Measurements from ENCODE around the gene TCF3. TPM values are rescaled to one million over a fixed set of nuclear protein-coding genes. Genes with fewer than 3 reads are reported as not detected.
"Not testable (repeated sequence)": the region's sequence is repeated elsewhere in the genome, so short reads cannot be mapped to it uniquely, and the experiment has no call there.

Gene TCF3
- total RNA-seq, 8 experiments from 2014 or later, result 25.2 to 106 (median 44.9) TPM

GRCh38 chr19:1668486-1669270, 16.3 kb upstream of the TCF3 start:
- no peak overlapping the region for H3K27ac ChIP-seq
- H3K4me3 ChIP-seq, result no peak overlapping the region
- ATAC-seq (replicated peaks in 6 of 8), result peak; percentile 11 to 66 (median 37)
- H3K4me1 ChIP-seq (replicated peaks in 1 of 2), result peaks cover 12 to 45% of the 10 kb centered on the region in 2 donors
- 0 to 65% (median 12%) methylated on average over 1 to 8 of the region's 21 CpGs; no CpG with 5 or more reads in 1 of the 10 experiments for WGBS, 10 experiments
- in situ Hi-C loops (cut with MboI; ENCODE audit: low pct_unique_long_range_greater_than_20kb in 2 of 9, low sequenced_read_pairs in 9 of 9, unreplicated experiment in 9 of 9), result no loop called here

- H3K27ac ChIP-seq, result no peak overlapping the region
- no peak overlapping the region for H3K4me3 ChIP-seq
- in situ Hi-C loops (cut with MboI; ENCODE audit: low pct_unique_long_range_greater_than_20kb in 2 of 9, low sequenced_read_pairs in 9 of 9, unreplicated experiment in 9 of 9), result no loop called here
- no peak for ATAC-seq (replicated peaks in 6 of 8)
- 0 to 52% (median 18%) methylated on average over 1 to 2 of the region's 2 CpGs for WGBS, 10 experiments
- H3K4me1 ChIP-seq (replicated peaks in 1 of 2), result peaks cover 12 to 44% of the 10 kb centered on the region in 2 donors
These were observed 15.7 kb upstream of the TCF3 start for GRCh38 chr19:1668048-1668485.

GRCh38 chr19:1665565-1666047, 13.2 kb upstream of the TCF3 start:
- Histone ChIP-seq H3K27ac (peak overlapping the region in 1 of 2 donors; percentile 67), H3K4me1 (replicated peaks in 1 of 2) (peaks cover 12 to 35% of the 10 kb centered on the region in 2 donors), H3K4me3 (no peak overlapping the region)
- ATAC-seq (replicated peaks in 6 of 8), result peak in 5 of 8 experiments; percentile 66 to 78 (median 74)
- in situ Hi-C loops (cut with MboI; ENCODE audit: low pct_unique_long_range_greater_than_20kb in 2 of 9, low sequenced_read_pairs in 9 of 9, unreplicated experiment in 9 of 9), result no loop called here
- WGBS, 10 experiments, result 8 to 67% methylated on average over 2 to 3 of the region's 12 CpGs; no CpG with 5 or more reads in 8 of the 10 experiments

GRCh38 chr19:1663852-1664251, 11.4 kb upstream of the TCF3 start:
- H3K4me3 ChIP-seq, result no peak overlapping the region
- 40 to 85% (median 72%) methylated on average over 1 to 4 of the region's 13 CpGs; no CpG with 5 or more reads in 6 of the 10 experiments for WGBS, 10 experiments
- in situ Hi-C loops (cut with MboI; ENCODE audit: low pct_unique_long_range_greater_than_20kb in 2 of 9, low sequenced_read_pairs in 9 of 9, unreplicated experiment in 9 of 9), result no loop called here
- no peak overlapping the region for H3K27ac ChIP-seq
- ATAC-seq (replicated peaks in 6 of 8), result no peak
- peaks cover 12 to 31% of the 10 kb centered on the region in 2 donors for H3K4me1 ChIP-seq (replicated peaks in 1 of 2)

- in situ Hi-C loops (cut with MboI; ENCODE audit: low pct_unique_long_range_greater_than_20kb in 2 of 9, low sequenced_read_pairs in 9 of 9, unreplicated experiment in 9 of 9); H3K27ac ChIP-seq; H3K4me3 ChIP-seq; ATAC-seq (replicated peaks in 6 of 8): not testable (repeated sequence)
- H3K4me1 ChIP-seq (replicated peaks in 1 of 2), result peaks cover 9 to 24% of the 10 kb centered on the region in 2 donors
- 42 to 83% (median 80%) methylated on average over 1 to 6 of the region's 7 CpGs; no CpG with 5 or more reads in 5 of the 10 experiments for WGBS, 10 experiments
These were observed 10.8 kb upstream of the TCF3 start for GRCh38 chr19:1663227-1663626.

- 50 to 100% (median 84%) methylated on average over 1 to 4 of the region's 4 CpGs; no CpG with 5 or more reads in 2 of the 10 experiments for WGBS, 10 experiments
- no peak for ATAC-seq (replicated peaks in 6 of 8)
- in situ Hi-C loops (cut with MboI; ENCODE audit: low pct_unique_long_range_greater_than_20kb in 2 of 9, low sequenced_read_pairs in 9 of 9, unreplicated experiment in 9 of 9), result no loop called here
- H3K4me1 ChIP-seq (replicated peaks in 1 of 2), result peaks cover 6 to 13% of the 10 kb centered on the region in 2 donors
- no peak overlapping the region for H3K27ac ChIP-seq
- no peak overlapping the region for H3K4me3 ChIP-seq
These were observed 9.6 kb upstream of the TCF3 start for GRCh38 chr19:1661995-1662394.

- H3K4me3 ChIP-seq, result no peak overlapping the region
- in situ Hi-C loops (cut with MboI; ENCODE audit: low pct_unique_long_range_greater_than_20kb in 2 of 9, low sequenced_read_pairs in 9 of 9, unreplicated experiment in 9 of 9), result no loop called here
- H3K4me1 ChIP-seq (replicated peaks in 1 of 2), result no peaks in the 10 kb centered on the region
- ATAC-seq (replicated peaks in 6 of 8), result no peak
- no peak overlapping the region for H3K27ac ChIP-seq
- WGBS, 10 experiments, result 20 to 100% (median 40%) methylated on average over 1 to 2 of the region's 4 CpGs; no CpG with 5 or more reads in 7 of the 10 experiments
These were observed 6.6 kb upstream of the TCF3 start for GRCh38 chr19:1659084-1659427.

GRCh38 chr19:1658150-1659083, 6.0 kb upstream of the TCF3 start:
- 80% methylated on average over 1 of the region's 33 CpGs; no CpG with 5 or more reads in 9 of the 10 experiments for WGBS, 10 experiments
- in situ Hi-C loops (cut with MboI; ENCODE audit: low pct_unique_long_range_greater_than_20kb in 2 of 9, low sequenced_read_pairs in 9 of 9, unreplicated experiment in 9 of 9), result no loop called here
- H3K27ac ChIP-seq, result no peak overlapping the region
- no peaks in the 10 kb centered on the region for H3K4me1 ChIP-seq (replicated peaks in 1 of 2)
- ATAC-seq (replicated peaks in 6 of 8), result peak in 2 of 8 experiments; percentile 32 to 35
- H3K4me3 ChIP-seq, result no peak overlapping the region

GRCh38 chr19:1657746-1658145, 5.3 kb upstream of the TCF3 start:
- Histone ChIP-seq H3K4me1 (replicated peaks in 1 of 2) (no peaks in the 10 kb centered on the region), H3K4me3 (no peak overlapping the region), H3K27ac (no peak overlapping the region)
- no CpG with 5 or more reads among the region's 17 CpGs for WGBS, 10 experiments
- in situ Hi-C loops (cut with MboI; ENCODE audit: low pct_unique_long_range_greater_than_20kb in 2 of 9, low sequenced_read_pairs in 9 of 9, unreplicated experiment in 9 of 9), result no loop called here
- no peak for ATAC-seq (replicated peaks in 6 of 8)

- in situ Hi-C loops (cut with MboI; ENCODE audit: low pct_unique_long_range_greater_than_20kb in 2 of 9, low sequenced_read_pairs in 9 of 9, unreplicated experiment in 9 of 9), result no loop called here
- Histone ChIP-seq H3K27ac (no peak overlapping the region), H3K4me1 (replicated peaks in 1 of 2) (no peaks in the 10 kb centered on the region), H3K4me3 (no peak overlapping the region)
- 11 to 40% methylated on average over 1 of the region's 8 CpGs; no CpG with 5 or more reads in 8 of the 10 experiments for WGBS, 10 experiments
- no peak for ATAC-seq (replicated peaks in 6 of 8)
These were observed 4.6 kb upstream of the TCF3 start for GRCh38 chr19:1656988-1657536.

GRCh38 chr19:1655987-1656608, 3.7 kb upstream of the TCF3 start:
- no peak for ATAC-seq (replicated peaks in 6 of 8)
- in situ Hi-C loops (cut with MboI; ENCODE audit: low pct_unique_long_range_greater_than_20kb in 2 of 9, low sequenced_read_pairs in 9 of 9, unreplicated experiment in 9 of 9), result no loop called here
- Histone ChIP-seq H3K4me3 (no peak overlapping the region), H3K27ac (no peak overlapping the region), H3K4me1 (replicated peaks in 1 of 2) (no peaks in the 10 kb centered on the region)
- WGBS, 10 experiments, result 60 to 100% (median 76%) methylated on average over 1 to 7 of the region's 19 CpGs; no CpG with 5 or more reads in 3 of the 10 experiments

GRCh38 chr19:1655131-1655981, 2.9 kb upstream of the TCF3 start:
- no peak overlapping the region for H3K27ac ChIP-seq
- 68 to 100% (median 88%) methylated on average over 1 to 20 of the region's 34 CpGs; no CpG with 5 or more reads in 1 of the 10 experiments for WGBS, 10 experiments
- no peak overlapping the region for H3K4me3 ChIP-seq
- in situ Hi-C loops (cut with MboI; ENCODE audit: low pct_unique_long_range_greater_than_20kb in 2 of 9, low sequenced_read_pairs in 9 of 9, unreplicated experiment in 9 of 9), result no loop called here
- H3K4me1 ChIP-seq (replicated peaks in 1 of 2), result peaks cover 4% of the 10 kb centered on the region in 2 donors
- no peak for ATAC-seq (replicated peaks in 6 of 8)
